ENCODE results near the gene GRK5. TPM values are rescaled to one million over a fixed set of nuclear protein-coding genes. Genes with fewer than 3 reads are reported as not detected.

GRK5 gene
- total RNA-seq, 1 experiment from 2014 or later = 58.2 TPM

- Histone ChIP-seq H3K36me3 (ENCODE audit: insufficient read depth, low read length, poor library complexity, severe bottlenecking) (peaks cover 7% of the 10 kb centered on the region), H3K4me3 (ENCODE audit: low read depth, low read length, poor library complexity, severe bottlenecking) (no peak overlapping the region), H3K27me3 (replicated peaks; ENCODE audit: insufficient read depth, low read depth, low read length, poor library complexity) (no peaks in the 10 kb centered on the region), H3K9me3 (ENCODE audit: low read depth, low read length, poor library complexity, severe bottlenecking) (no peaks in the 10 kb centered on the region), H3K4me1 (ENCODE audit: insufficient read depth, low read length, poor library complexity, severe bottlenecking) (no peaks in the 10 kb centered on the region), H3K27ac (ENCODE audit: low read depth, low read length, poor library complexity, severe bottlenecking) (no peak overlapping the region)
- no peak for TF ChIP-seq EZH2 (IDR thresholded peaks at IDR 0.05; ENCODE audit: borderline replicate concordance, low read depth, low read length, poor library complexity, severe bottlenecking)
- TF ChIP-seq CTCF (conservative IDR thresholded peaks at IDR 0.05; ENCODE audit: low read depth, low read length) = peak; percentile 93
- ChIA-PET POLR2A (ENCODE audit: low non-redundant PET) (interaction anchor here (0.6 kb wide), 1 partner anchor 130 kb away, joined by 7 read pairs; no protein-coding TSS in a partner anchor), CTCF (interaction anchor here (0.6 to 2.0 kb wide), 6 partner anchors 20 to 877 kb away, joined by 3 to 35 read pairs (median 4); partner anchors contain the start of gene GRK5)
- DNase-seq (ENCODE audit: low spot score) = peak; percentile 78
- BruUV-seq (replicated peaks) = no TSS peak
- intact Hi-C loops (cut with micrococcal nuclease; ENCODE audit: unreplicated experiment) = loop anchor here (1.0 kb wide), 1 partner anchor 246 kb away; no protein-coding TSS in a partner anchor
Measured at GRCh38 chr10:119445311-119445934, 238.1 kb downstream of the GRK5 start.

- Histone ChIP-seq H3K36me3 (ENCODE audit: insufficient read depth, low read length, poor library complexity, severe bottlenecking) (peaks cover 7% of the 10 kb centered on the region), H3K27ac (ENCODE audit: low read depth, low read length, poor library complexity, severe bottlenecking) (no peak overlapping the region), H3K4me1 (ENCODE audit: insufficient read depth, low read length, poor library complexity, severe bottlenecking) (no peaks in the 10 kb centered on the region), H3K9me3 (ENCODE audit: low read depth, low read length, poor library complexity, severe bottlenecking) (no peaks in the 10 kb centered on the region), H3K4me3 (ENCODE audit: low read depth, low read length, poor library complexity, severe bottlenecking) (no peak overlapping the region), H3K27me3 (replicated peaks; ENCODE audit: insufficient read depth, low read depth, low read length, poor library complexity) (no peaks in the 10 kb centered on the region)
- ChIA-PET CTCF (interaction anchor here (0.6 to 2.0 kb wide), 4 partner anchors 24 to 878 kb away, joined by 3 to 35 read pairs (median 14); partner anchors contain the start of gene GRK5), POLR2A (ENCODE audit: low non-redundant PET) (interaction anchor here (0.6 kb wide), 1 partner anchor 130 kb away, joined by 7 read pairs; no protein-coding TSS in a partner anchor)
- no TSS peak for BruUV-seq (replicated peaks)
- intact Hi-C loops (cut with micrococcal nuclease; ENCODE audit: unreplicated experiment) = loop anchor here (1.0 kb wide), 1 partner anchor 247 kb away; no protein-coding TSS in a partner anchor
- no peak for TF ChIP-seq EZH2 (IDR thresholded peaks at IDR 0.05; ENCODE audit: borderline replicate concordance, low read depth, low read length, poor library complexity, severe bottlenecking)
- no peak for TF ChIP-seq CTCF (conservative IDR thresholded peaks at IDR 0.05; ENCODE audit: low read depth, low read length)
- no peak for DNase-seq (ENCODE audit: low spot score)
Measured at GRCh38 chr10:119445935-119446317, 238.6 kb downstream of the GRK5 start.

- BruUV-seq (replicated peaks) = no TSS peak
- Histone ChIP-seq H3K9me3 (ENCODE audit: low read depth, low read length, poor library complexity, severe bottlenecking) (no peaks in the 10 kb centered on the region), H3K4me3 (ENCODE audit: low read depth, low read length, poor library complexity, severe bottlenecking) (no peak overlapping the region), H3K27me3 (replicated peaks; ENCODE audit: insufficient read depth, low read depth, low read length, poor library complexity) (no peaks in the 10 kb centered on the region), H3K4me1 (ENCODE audit: insufficient read depth, low read length, poor library complexity, severe bottlenecking) (no peaks in the 10 kb centered on the region), H3K27ac (ENCODE audit: low read depth, low read length, poor library complexity, severe bottlenecking) (no peak overlapping the region), H3K36me3 (ENCODE audit: insufficient read depth, low read length, poor library complexity, severe bottlenecking) (peaks cover 7% of the 10 kb centered on the region)
- CTCF ChIA-PET = interaction anchor here (2.0 kb wide), 1 partner anchor 247 kb away, joined by 35 read pairs; no protein-coding TSS in a partner anchor
- POLR2A ChIA-PET (ENCODE audit: low non-redundant PET) = no interaction called here
- TF ChIP-seq EZH2 (IDR thresholded peaks at IDR 0.05; ENCODE audit: borderline replicate concordance, low read depth, low read length, poor library complexity, severe bottlenecking) (no peak), CTCF (conservative IDR thresholded peaks at IDR 0.05; ENCODE audit: low read depth, low read length) (no peak)
- DNase-seq (ENCODE audit: low spot score) = no peak
- intact Hi-C loops (cut with micrococcal nuclease; ENCODE audit: unreplicated experiment) = no loop called here
Measured at GRCh38 chr10:119446441-119447277, 239.3 kb downstream of the GRK5 start.
